IMR-90 (cell line): Measurements from ENCODE around the gene COL5A2. TPM values are rescaled to one million over a fixed set of nuclear protein-coding genes. Genes with fewer than 3 reads are reported as not detected.

Experiments used
- ATAC-seq: fragments of 200-7000 bp; cut with Tn5 transposase; 2 replicates; pipeline ENCODE4 v1.9.1; 2020; ENCODE audit warnings: low read depth, mild to moderate bottlenecking, moderate library complexity
- BruUV-seq: library from RNA; stranded (reverse); fragments of 400-500 nt; replicated peaks from 2 replicates; lab custom pipeline; 2021; lab: Mats Ljungman, UMichigan
- CTCF ChIA-PET: fragments of 300-600 bp; formaldehyde crosslinking; extraction: SDS; loops from one replicate; lab custom pipeline; 2021; ENCODE audit warnings: antibody characterized with exemption; lab: Yijun Ruan, JAX
- POLR2A ChIA-PET: fragments of 300-600 bp; sonication (Branson Sonifier 250); formaldehyde crosslinking; loops from one replicate; lab custom pipeline; 2022; ENCODE audit warnings: antibody characterized with exemption; ENCODE audit not compliant: unreplicated experiment; lab: Charles Lee
- DNase-seq: peaks from one replicate; pipeline ENCODE4 v3.0.0; 2013
- H2AFZ ChIP-seq: replicated peaks from 2 replicates; pipeline ENCODE3; 2013; ENCODE audit warnings: low read length, mild to moderate bottlenecking; ENCODE audit not compliant: poor library complexity
- H2AK5ac ChIP-seq: 2 replicates; pipeline ENCODE4 v1.6.1; 2013; ENCODE audit warnings: low read depth, low read length, inconsistent platforms
- H2AK9ac ChIP-seq: replicated peaks from 2 replicates; pipeline ENCODE3; 2013; ENCODE audit warnings: mild to moderate bottlenecking, low read depth, low read length, moderate library complexity; ENCODE audit not compliant: poor library complexity
- H2BK120ac ChIP-seq: 2 replicates; pipeline ENCODE4 v1.6.1; 2013; ENCODE audit warnings: low read depth, low read length, inconsistent platforms
- H2BK15ac ChIP-seq: 3 replicates; pipeline ENCODE4 v1.6.1; 2013; ENCODE audit warnings: low read depth, low read length, inconsistent platforms
- H2BK20ac ChIP-seq: 2 replicates; pipeline ENCODE4 v1.6.1; 2013; ENCODE audit warnings: low read depth, mild to moderate bottlenecking, inconsistent platforms, low read length, moderate library complexity
- H2BK5ac ChIP-seq: 2 replicates; pipeline ENCODE4 v1.6.1; 2013; ENCODE audit warnings: mild to moderate bottlenecking, low read depth, low read length, inconsistent platforms; ENCODE audit not compliant: poor library complexity, severe bottlenecking
- H3K14ac ChIP-seq: replicated peaks from 2 replicates; pipeline ENCODE4 v1.6.1; 2013; ENCODE audit warnings: low read depth, low read length, inconsistent platforms
- H3K18ac ChIP-seq: 2 replicates; pipeline ENCODE4 v1.6.1; 2013; ENCODE audit warnings: low read depth, low read length, control low read depth
- H3K23ac ChIP-seq: 2 replicates; pipeline ENCODE4 v1.6.1; 2013; ENCODE audit warnings: low read depth, low read length, inconsistent platforms
- H3K27ac ChIP-seq: 2 replicates; pipeline ENCODE4 v1.5.1; 2013; ENCODE audit warnings: mild to moderate bottlenecking, control low read depth, low read length; ENCODE audit not compliant: insufficient read depth
- H3K27me3 ChIP-seq: 2 replicates; pipeline ENCODE4 v1.6.1; 2013; ENCODE audit warnings: low read length; ENCODE audit not compliant: control insufficient read depth, insufficient read depth
- H3K36me3 ChIP-seq: 2 replicates; pipeline ENCODE4 v1.6.1; 2013; ENCODE audit warnings: low read length, mixed read lengths; ENCODE audit not compliant: control insufficient read depth, insufficient read depth
- H3K4ac ChIP-seq: 2 replicates; pipeline ENCODE4 v1.6.1; 2013; ENCODE audit warnings: low read depth, low read length, inconsistent platforms
- H3K4me1 ChIP-seq: 2 replicates; pipeline ENCODE4 v1.6.1; 2013; ENCODE audit warnings: low read length, mixed read lengths; ENCODE audit not compliant: control insufficient read depth, insufficient read depth
- H3K4me2 ChIP-seq: 2 replicates; pipeline ENCODE4 v1.6.1; 2013; ENCODE audit warnings: low read depth, mild to moderate bottlenecking, control low read depth, low read length, moderate library complexity
- H3K4me3 ChIP-seq: 2 replicates; pipeline ENCODE4 v1.5.1; 2013; ENCODE audit warnings: low read depth, mild to moderate bottlenecking, control low read depth, low read length, moderate library complexity; ENCODE audit not compliant: insufficient read depth
- H3K56ac ChIP-seq: 2 replicates; pipeline ENCODE4 v1.6.1; 2013; ENCODE audit warnings: low read length, inconsistent platforms; ENCODE audit not compliant: insufficient read depth; ENCODE audit errors: extremely low read depth
- H3K79me1 ChIP-seq, 2 experiments: 2 replicates each; pipeline ENCODE4 v1.6.1; 2013; ENCODE audit warnings: low read length in 2 of 2, inconsistent platforms in 1 of 2, low read depth in 1 of 2
- H3K9ac ChIP-seq: 2 replicates; pipeline ENCODE4 v1.6.1; 2013; ENCODE audit warnings: low read depth, low read length, control low read depth
- H3K9me1 ChIP-seq: 2 replicates; pipeline ENCODE4 v1.6.1; 2013; ENCODE audit warnings: low read length, inconsistent platforms; ENCODE audit not compliant: insufficient read depth
- H3K9me3 ChIP-seq: 2 replicates; pipeline ENCODE4 v1.6.1; 2013; ENCODE audit warnings: low read length; ENCODE audit not compliant: control insufficient read depth, insufficient read depth
- H4K20me1 ChIP-seq: 2 replicates; pipeline ENCODE4 v1.6.1; 2013; ENCODE audit warnings: low read length, inconsistent platforms; ENCODE audit not compliant: insufficient read depth
- H4K5ac ChIP-seq: 2 replicates; pipeline ENCODE4 v1.6.1; 2013; ENCODE audit warnings: mild to moderate bottlenecking, low read depth, low read length, control low read depth
- H4K8ac ChIP-seq, 2 experiments: 2 replicates each; pipeline ENCODE4 v1.6.1; 2013; ENCODE audit warnings: low read depth in 2 of 2, low read length in 2 of 2, control low read depth in 1 of 2, inconsistent platforms in 1 of 2
- H4K91ac ChIP-seq: 2 replicates; pipeline ENCODE4 v1.6.1; 2013; ENCODE audit warnings: low read depth, low read length, inconsistent platforms; ENCODE audit not compliant: insufficient read depth
- CEBPB ChIP-seq: IDR thresholded peaks from 2 replicates; pipeline ENCODE4 v1.6.1; 2012; ENCODE audit warnings: low read depth, low read length, improper control_type of control experiment
- MAFK ChIP-seq: IDR thresholded peaks from 2 replicates; pipeline ENCODE4 v1.6.1; 2012; ENCODE audit warnings: low read depth, low read length, improper control_type of control experiment
- WGBS, 2 experiments: methylation state at CpG; one replicate each; pipeline versions ENCODE4 v1.1.5 to v1.1.7; 2013; ENCODE audit warnings: missing lambda C conversion rate in 2 of 2; ENCODE audit not compliant: insufficient read length in 1 of 2; ENCODE audit errors: extremely low coverage in 2 of 2; 5-methylcytosine and 5-hydroxymethylcytosine counted together
- dilution Hi-C: fragments of 300-500 bp; cut with HindIII; formaldehyde crosslinking; loops from one replicate; pipeline ENCODE4 v1.14.3; 2018; ENCODE audit warnings: low sequenced_read_pairs; ENCODE audit not compliant: unreplicated experiment
- in situ Hi-C: fragments of 300-500 bp; cut with MboI; formaldehyde crosslinking; loops from 3 replicates; pipeline ENCODE4 v1.14.3; 2019; ENCODE audit warnings: low sequenced_read_pairs, inconsistent platforms, mixed read lengths
- intact Hi-C: fragments of 100-400 bp; cut with micrococcal nuclease; formaldehyde crosslinking; loops from 2 replicates; pipeline ENCODE4 v1.10.0; 2022
- polyA plus RNA-seq, 3 experiments: library from polyadenylated mRNA; depleted of rRNA; stranded (reverse); fragments of >200 nt; gene quantifications; 2 replicates each; pipeline ENCODE4 v1.2.3, GENCODE V29; 2012; ENCODE audit warnings: low replicate concordance in 1 of 3
- total RNA-seq: library from RNA; depleted of rRNA; stranded (reverse); fragments of >200 nt; gene quantifications from 2 replicates; pipeline ENCODE4 v1.2.3, GENCODE V29; 2012

COL5A2 gene
- total and polyA plus RNA-seq, 2 of the 4 experiments (the other 2 are of a cell fraction): 181 to 257 TPM

DNA sequence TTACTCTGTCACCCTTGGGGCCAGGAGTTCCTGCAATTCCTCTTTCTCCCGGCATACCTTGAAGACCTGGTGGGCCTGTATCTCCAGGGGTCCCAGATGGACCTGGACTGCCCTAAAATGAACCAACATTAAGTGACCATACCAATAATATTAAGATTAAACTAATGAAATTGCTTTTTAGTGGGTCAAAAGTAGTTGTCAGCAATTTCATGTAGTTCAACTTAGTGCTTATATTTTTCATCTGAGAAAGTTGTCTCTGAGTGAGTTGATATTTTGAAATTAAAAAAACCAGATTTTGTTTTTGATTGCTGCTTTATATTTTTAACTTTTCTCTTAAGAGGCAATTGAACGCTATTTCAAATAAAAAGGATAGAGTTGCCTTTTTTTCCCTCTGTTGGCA, 122.2 kb downstream of the COL5A2 start:
- Histone ChIP-seq H3K56ac (no peak overlapping the region), H3K9ac (no peak overlapping the region), H3K4me3 (no peak overlapping the region), H2AK9ac (no peak overlapping the region), H3K27ac (peak overlapping the region; percentile 81), H2BK5ac (peak overlapping the region; percentile 79), H2AFZ (no peak overlapping the region), H4K20me1 (no peaks in the 10 kb centered on the region), H4K91ac (peak overlapping the region; percentile 59; the same call in 1 of the 2 replicates), H3K36me3 (peaks cover 42% of the 10 kb centered on the region), H3K4me2 (no peak overlapping the region), H2BK20ac (peak overlapping the region; percentile 57; the same call in 1 of the 2 replicates), H3K4ac (no peak overlapping the region), H3K9me1 (peaks cover 7% of the 10 kb centered on the region; the same call in 1 of the 2 replicates), H3K14ac (0 out of 2 replicates have a peak overlapping the region, but pooled peaks have one; percentile 74), H3K18ac (peak overlapping the region; percentile 36; the same call in 1 of the 2 replicates), H3K27me3 (no peaks in the 10 kb centered on the region), H3K23ac (no peak overlapping the region), H3K4me1 (peaks cover 2% of the 10 kb centered on the region; the same call in 1 of the 2 replicates), H3K9me3 (no peaks in the 10 kb centered on the region), H2BK120ac (peak overlapping the region; percentile 68), H2BK15ac (no peak overlapping the region), H4K8ac (peak overlapping the region in 1 of 2 experiments; percentile 49; a peak in 1 of 4 replicates), H2AK5ac (no peak overlapping the region), H4K5ac (peak overlapping the region; percentile 61), H3K79me1 (peaks cover 21 to 35% of the 10 kb centered on the region in 2 experiments)
- intact Hi-C loops (no loop called here), in situ Hi-C loops (no loop called here), dilution Hi-C loops (no loop called here)
- ChIA-PET CTCF (no interaction called here), POLR2A (no interaction called here)
- no CpG with 5 or more reads among the region's 2 CpGs for WGBS, 2 experiments
- DNase-seq (no peak), ATAC-seq (no peak)
- BruUV-seq: no TSS peak
- no peak for TF ChIP-seq CEBPB
- peak; percentile 55 for TF ChIP-seq MAFK
